K562 (cell line): Measurements from ENCODE around the gene NDUFC2. TPM values are rescaled to one million over a fixed set of nuclear protein-coding genes. Genes with fewer than 3 reads are reported as not detected.

Experiments used
- BCLAF1 ChIP-seq, 2 experiments: fragments of 450-650 bp in 1 of 2; IDR thresholded peaks; 2 replicates each; pipeline ENCODE4 v1.6.1; 2011 to 2017; ENCODE audit warnings: low read depth in 2 of 2, antibody characterized with exemption in 1 of 2, borderline replicate concordance in 1 of 2, low read length in 1 of 2, mild to moderate bottlenecking in 1 of 2, mixed read lengths in 1 of 2; ENCODE audit not compliant: control insufficient read depth in 1 of 2
- ELF4 ChIP-seq: fragments of 450-650 bp; formaldehyde crosslinking; IDR thresholded peaks from 2 replicates; pipeline ENCODE4 v1.4.0; 2022; ENCODE audit warnings: missing genetic modification characterization
- GTF2E2 ChIP-seq: fragments of 200-800 bp; sonication (Bioruptor generic); IDR thresholded peaks from 2 replicates; pipeline ENCODE4 v1.6.1; 2016; ENCODE audit warnings: missing genetic modification characterization, missing compliant biosample characterization
- GTF3C2 ChIP-seq: IDR thresholded peaks from 3 replicates; pipeline ENCODE4 v1.6.1; 2011; ENCODE audit warnings: borderline replicate concordance, mild to moderate bottlenecking, moderate library complexity; ENCODE audit not compliant: insufficient read length; ENCODE audit errors: extremely low read depth
- IFI16 ChIP-seq: fragments of 250-450 bp; sonication (Bioruptor Pico); IDR thresholded peaks from 2 replicates; pipeline ENCODE4 v2.1.2; 2022; ENCODE audit warnings: mild to moderate bottlenecking, inconsistent platforms
- KAT8 ChIP-seq: fragments of 450-650 bp; IDR thresholded peaks from 2 replicates; pipeline ENCODE4 v1.6.1; 2016; ENCODE audit warnings: low read depth, mild to moderate bottlenecking
- KLF10 ChIP-seq: fragments of 250-450 bp; sonication (Bioruptor Pico); IDR thresholded peaks from 2 replicates; pipeline ENCODE4 v1.6.1; 2021; ENCODE audit warnings: matching md5 sums
- MLLT1 ChIP-seq, 2 experiments: fragments of 450-650 bp; IDR thresholded peaks; 2 replicates each; pipeline ENCODE4 v1.6.1; 2016
- THRAP3 ChIP-seq: fragments of 450-650 bp; IDR thresholded peaks from 2 replicates; pipeline ENCODE4 v1.6.1; 2016; ENCODE audit warnings: mild to moderate bottlenecking, inconsistent platforms, borderline replicate concordance
- VEZF1 ChIP-seq: fragments of 200-800 bp; sonication (Bioruptor generic); IDR thresholded peaks from 2 replicates; pipeline ENCODE4 v1.6.1; 2017; ENCODE audit warnings: missing genetic modification characterization, missing compliant biosample characterization
- ZBTB43 ChIP-seq: sonication (generic); formaldehyde crosslinking; IDR thresholded peaks from 2 replicates; pipeline ENCODE4 v1.8.0; 2023; ENCODE audit warnings: mild to moderate bottlenecking, missing genetic modification reagents
- ZNF280B ChIP-seq: fragments of 250-450 bp; sonication (Bioruptor Pico); IDR thresholded peaks from 2 replicates; pipeline ENCODE4 v1.5.1; 2021; ENCODE audit warnings: mild to moderate bottlenecking
- ZNF644 ChIP-seq: fragments of 200-800 bp; sonication (Bioruptor generic); IDR thresholded peaks from 2 replicates; pipeline ENCODE4 v1.6.1; 2016; ENCODE audit warnings: low read depth, missing genetic modification characterization, missing compliant biosample characterization
- polyA plus RNA-seq, 8 experiments: library from polyadenylated mRNA; depleted of rRNA in 4 of 8; stranded (reverse) in 5 of 8; unstranded in 3 of 8; fragments of >200 nt; fragmentation: Nextera tagmentation in 2 of 8; fragmentation: Illumina TruSeq in 1 of 8; extraction: Ambion mirVana in 2 of 8; extraction: Trizol in 1 of 8; gene quantifications; 2 replicates each; pipeline versions ENCODE4 v1.2.1 to v1.2.3, GENCODE V29; 2011 to 2014; ENCODE audit warnings: inconsistent platforms in 1 of 8, missing spikeins in 1 of 8
- total RNA-seq, 7 experiments: library from RNA; depleted of rRNA in 6 of 7; stranded (reverse); fragments of >200 nt in 6 of 7; fragmentation: Illumina TruSeq in 2 of 7; extraction: Trizol in 2 of 7; gene quantifications; 2 replicates each; pipeline versions ENCODE4 v1.2.1 to v1.2.3, GENCODE V29; 2011 to 2021; ENCODE audit warnings: low replicate concordance in 1 of 7

Gene NDUFC2
- total and polyA plus RNA-seq, 9 of the 15 experiments (the other 6 are each of a cell fraction or from before 2014, with no cell fraction given), result 168 to 1,119 (median 442) TPM

GRCh38 chr11:78050964-78051831 lies 28.5 kb downstream of the NDUFC2 start (continued):
- TF ChIP-seq VEZF1 (CRISPR knock-in tag), result peak; percentile 90
- TF ChIP-seq GTF2E2 (tag), result 0 out of 2 replicates have a peak, but pooled peaks have one; percentile 31
- TF ChIP-seq BCLAF1 (IDR thresholded peaks at IDR 0.05; ENCODE audit: borderline replicate concordance in 1 of 2, control insufficient read depth in 1 of 2, low read depth in 2 of 2, low read length in 1 of 2), result no peak
- no peak for TF ChIP-seq ELF4 (CRISPR knock-in tag)
- peak; percentile 22; the same call in 1 of the 2 replicates for TF ChIP-seq ZNF644 (tag)
- no peak for TF ChIP-seq KLF10
- no peak for TF ChIP-seq THRAP3
- TF ChIP-seq MLLT1 (IDR thresholded peaks at IDR 0.05), result no peak
- TF ChIP-seq KAT8, result no peak
- TF ChIP-seq GTF3C2, result no peak
- no peak for TF ChIP-seq ZBTB43
- TF ChIP-seq IFI16, result 0 out of 2 replicates have a peak, but pooled peaks have one; percentile 39
- TF ChIP-seq ZNF280B, result no peak
